Tibial artery (tissue), 4 donors: ENCODE measurements around the gene NUDT16L1.
A peak's percentile ranks its signal among the peaks of the same experiment; 100 is the strongest.

Source experiments
- DNase-seq, 2 donors: peaks; one replicate each; pipeline ENCODE4 v3.0.0-alpha.2; 2019
- H3K27ac ChIP-seq, 2 donors: fragments of 200-600 bp; sonication (generic) in 1 of 2; 1 replicate in 1 of 2; 2 replicates in 1 of 2; pipeline ENCODE4 v1.5.1; 2018 to 2019; ENCODE audit warnings: mild to moderate bottlenecking in 1 of 2
- H3K27me3 ChIP-seq, 2 donors: fragments of 200-600 bp; sonication (generic) in 1 of 2; one replicate each; pipeline versions ENCODE4 v1.5.1 to v1.6.0; 2016 to 2019
- H3K36me3 ChIP-seq, 3 donors: fragments of 200-600 bp; sonication (generic) in 2 of 3; one replicate each; pipeline ENCODE4 v1.5.1; 2016 to 2019; ENCODE audit warnings: mild to moderate bottlenecking in 2 of 3
- H3K4me1 ChIP-seq, 4 donors: fragments of 200-600 bp; sonication (generic) in 2 of 4; 1 replicate in 3 of 4; 2 replicates in 1 of 4; pipeline ENCODE4 v1.5.1; 2016 to 2019
- H3K4me3 ChIP-seq, 2 donors: fragments of 200-600 bp; sonication (generic) in 1 of 2; 1 replicate in 1 of 2; 2 replicates in 1 of 2; pipeline ENCODE4 v1.5.1; 2018 to 2019; ENCODE audit warnings: mild to moderate bottlenecking in 2 of 2
- H3K9me3 ChIP-seq, 3 donors: fragments of 200-600 bp; sonication (generic) in 1 of 3; one replicate each; pipeline ENCODE4 v1.5.1; 2016 to 2019
- CTCF ChIP-seq, 2 experiments: fragments of 200-600 bp in 1 of 2; fragments of 450-650 bp in 1 of 2; IDR thresholded peaks; one replicate each; pipeline ENCODE4 v1.5.1; 2017 to 2019; ENCODE audit warnings: antibody characterized with exemption in 2 of 2, mild to moderate bottlenecking in 1 of 2, moderate library complexity in 1 of 2
- intact Hi-C: fragments of 100-400 bp; cut with DNase I; formaldehyde crosslinking; loops from one replicate; pipeline ENCODE4 v1.15.0; 2023; ENCODE audit warnings: low total_unique reads

The NUDT16L1 gene

GRCh38 chr16:4679156-4679849 is 14.1 kb upstream of the NUDT16L1 start:
- TF ChIP-seq CTCF (IDR thresholded peaks at IDR 0.05), result no peak
- no peak overlapping the region for H3K27ac ChIP-seq
- H3K4me1 ChIP-seq, result peaks cover 0 to 7% (median 0%) of the 10 kb centered on the region in 4 donors
- DNase-seq, result no peak
- H3K36me3 ChIP-seq, result peaks cover 23 to 93% (median 67%) of the 10 kb centered on the region in 3 donors
- peak overlapping the region in 1 of 2 donors; percentile 14 for H3K4me3 ChIP-seq
- H3K9me3 ChIP-seq, result no peaks in the 10 kb centered on the region
- intact Hi-C loops, result no loop called here
- H3K27me3 ChIP-seq, result no peaks in the 10 kb centered on the region

- H3K27ac ChIP-seq, result no peak overlapping the region
- H3K9me3 ChIP-seq, result no peaks in the 10 kb centered on the region
- intact Hi-C loops, result no loop called here
- H3K4me1 ChIP-seq, result peaks cover 0 to 7% (median 0%) of the 10 kb centered on the region in 4 donors
- no peak for TF ChIP-seq CTCF (IDR thresholded peaks at IDR 0.05)
- H3K27me3 ChIP-seq, result no peaks in the 10 kb centered on the region
- H3K4me3 ChIP-seq, result peak overlapping the region in 1 of 2 donors; percentile 14
- H3K36me3 ChIP-seq, result peaks cover 26 to 97% (median 74%) of the 10 kb centered on the region in 3 donors
- DNase-seq, result peak; percentile 51 to 80
These were observed 13.3 kb upstream of the NUDT16L1 start for GRCh38 chr16:4679850-4680636.

GRCh38 chr16:4680673-4681470 is 12.5 kb upstream of the NUDT16L1 start:
- Histone ChIP-seq H3K27ac (no peak overlapping the region), H3K4me1 (peaks cover 0 to 7% (median 0%) of the 10 kb centered on the region in 4 donors), H3K27me3 (no peaks in the 10 kb centered on the region), H3K4me3 (peak overlapping the region in 1 of 2 donors; percentile 14), H3K9me3 (no peaks in the 10 kb centered on the region), H3K36me3 (peaks cover 23 to 97% (median 80%) of the 10 kb centered on the region in 3 donors)
- intact Hi-C loops, result no loop called here
- no peak for DNase-seq
- TF ChIP-seq CTCF (IDR thresholded peaks at IDR 0.05), result no peak

GRCh38 chr16:4681471-4682083 is 11.8 kb upstream of the NUDT16L1 start:
- Histone ChIP-seq H3K9me3 (no peaks in the 10 kb centered on the region), H3K4me3 (no peak overlapping the region), H3K27me3 (no peaks in the 10 kb centered on the region), H3K36me3 (peaks cover 28 to 97% (median 84%) of the 10 kb centered on the region in 3 donors), H3K4me1 (peaks cover 0 to 7% (median 0%) of the 10 kb centered on the region in 4 donors), H3K27ac (no peak overlapping the region)
- intact Hi-C loops, result no loop called here
- no peak for DNase-seq
- no peak for TF ChIP-seq CTCF (IDR thresholded peaks at IDR 0.05)

- no peak for TF ChIP-seq CTCF (IDR thresholded peaks at IDR 0.05)
- Histone ChIP-seq H3K9me3 (no peaks in the 10 kb centered on the region), H3K4me3 (no peak overlapping the region), H3K27me3 (no peaks in the 10 kb centered on the region), H3K36me3 (peaks cover 29 to 97% (median 85%) of the 10 kb centered on the region in 3 donors), H3K27ac (no peak overlapping the region), H3K4me1 (peaks cover 0 to 7% (median 0%) of the 10 kb centered on the region in 4 donors)
- intact Hi-C loops, result no loop called here
- no peak for DNase-seq
These were observed 11.2 kb upstream of the NUDT16L1 start for GRCh38 chr16:4682084-4682591.
